HL-60/S4 (cell line): ENCODE measurements around the gene OXSR1.

Experiments
- in situ Hi-C: fragments of 300-500 bp; cut with MboI; formaldehyde crosslinking; loops from 2 replicates; pipeline ENCODE4 v1.14.3; 2022; ENCODE audit warnings: low sequenced_read_pairs

The OXSR1 gene

GRCh38 chr3:38264353-38264771 is 99.0 kb downstream of the OXSR1 start:
- in situ Hi-C loops: no loop called here

GRCh38 chr3:38264779-38265178 is 99.4 kb downstream of the OXSR1 start:
- in situ Hi-C loops: no loop called here

- in situ Hi-C loops: no loop called here
Measured at GRCh38 chr3:38265604-38266307, 100.4 kb downstream of the OXSR1 start, which contains the start of gene SLC22A13. Gene SLC22A13, plus strand, starts transcription at chr3:38265812. Its CDS starts 49 bp downstream, at chr3:38265861.

GRCh38 chr3:38266810-38267209 is 101.5 kb downstream of the OXSR1 start:
- in situ Hi-C loops: no loop called here

- in situ Hi-C loops: no loop called here
Measured at GRCh38 chr3:38267662-38268061, 102.3 kb downstream of the OXSR1 start.

GRCh38 chr3:38268087-38268486 is 102.8 kb downstream of the OXSR1 start:
- in situ Hi-C loops: no loop called here

- in situ Hi-C loops: no loop called here
Measured at GRCh38 chr3:38268522-38268921, 103.2 kb downstream of the OXSR1 start.

GRCh38 chr3:38270606-38271005 is 105.3 kb downstream of the OXSR1 start:
- in situ Hi-C loops: no loop called here

- in situ Hi-C loops: no loop called here
Measured at GRCh38 chr3:38271553-38271952, 106.2 kb downstream of the OXSR1 start.

- in situ Hi-C loops: no loop called here
Measured at GRCh38 chr3:38274864-38275649, 109.7 kb downstream of the OXSR1 start.

GRCh38 chr3:38275658-38276057 is 110.3 kb downstream of the OXSR1 start:
- in situ Hi-C loops: no loop called here

GRCh38 chr3:38276081-38276916 is 111.0 kb downstream of the OXSR1 start:
- in situ Hi-C loops: no loop called here

- in situ Hi-C loops: no loop called here
Measured at GRCh38 chr3:38276917-38277630, 111.7 kb downstream of the OXSR1 start.

- in situ Hi-C loops: no loop called here
Measured at GRCh38 chr3:38278841-38279240, 113.5 kb downstream of the OXSR1 start.

- in situ Hi-C loops: no loop called here
Measured at GRCh38 chr3:38281895-38282686, 116.8 kb downstream of the OXSR1 start, which contains the start of gene SLC22A14. Gene SLC22A14, plus strand, starts transcription at chr3:38282294. Its CDS starts 23,733 bp downstream, at chr3:38306027.

GRCh38 chr3:38283810-38284755 is 118.7 kb downstream of the OXSR1 start:
- in situ Hi-C loops: no loop called here

GRCh38 chr3:38284756-38285150 is 119.4 kb downstream of the OXSR1 start:
- in situ Hi-C loops: no loop called here
